ENCODE results near the gene OR2H2. TPM values are rescaled to one million over a fixed set of nuclear protein-coding genes. Genes with fewer than 3 reads are reported as not detected.
A peak's percentile ranks its signal among the peaks of the same experiment; 100 is the strongest.

Gene OR2H2
- total RNA-seq, 1 donor = not detected

DNA sequence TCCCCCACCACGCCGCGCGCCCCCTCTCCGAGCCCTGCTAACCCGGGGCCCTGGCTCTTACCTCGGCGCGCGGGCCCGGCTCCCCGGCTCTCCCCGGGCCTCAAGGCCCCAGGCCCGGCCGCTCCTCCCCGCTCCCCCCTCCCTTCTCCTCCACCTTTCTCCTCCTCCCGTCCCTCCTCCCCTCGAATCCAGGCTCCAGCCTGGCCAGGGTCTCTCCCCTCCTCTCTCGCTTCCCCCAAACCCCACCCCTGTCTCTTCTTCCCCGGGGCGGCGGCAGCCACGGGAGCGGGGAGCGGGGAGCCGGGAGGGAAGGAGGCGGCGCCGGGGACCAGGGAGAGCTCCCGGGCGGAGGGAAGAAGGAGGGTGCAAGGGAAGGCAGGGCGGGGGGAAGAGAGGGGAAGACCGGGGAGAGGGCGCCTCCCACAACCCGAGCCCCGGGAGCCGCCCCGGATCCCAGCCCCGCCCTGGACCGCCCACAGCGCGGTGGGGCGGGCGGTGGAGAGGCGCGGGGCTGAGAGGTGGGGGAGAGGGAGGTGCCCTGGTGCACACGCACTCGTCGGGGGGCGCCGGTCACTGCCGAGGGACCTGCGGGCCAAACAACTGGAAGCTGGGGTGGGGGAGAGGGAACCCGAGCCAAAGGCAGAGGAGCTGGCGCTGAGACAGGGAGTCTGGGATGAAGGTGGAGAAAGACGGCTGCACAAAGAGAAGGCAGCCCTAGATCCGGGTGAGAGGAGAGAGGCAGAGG, 48.0 kb downstream of the OR2H2 start, which contains the start of gene GABBR1:
GABBR1 (minus strand) TSS at position 395 of the 745 bp plus-strand sequence. CDS start 798 bp downstream, outside the sequence.
- peak within 1 kb of the TSS; percentile 78 for H3K4me3 ChIP-seq (ENCODE audit: low read depth, low read length)
- peak; percentile 79 for DNase-seq (ENCODE audit: low read depth)
- TF ChIP-seq, protein P1, sequence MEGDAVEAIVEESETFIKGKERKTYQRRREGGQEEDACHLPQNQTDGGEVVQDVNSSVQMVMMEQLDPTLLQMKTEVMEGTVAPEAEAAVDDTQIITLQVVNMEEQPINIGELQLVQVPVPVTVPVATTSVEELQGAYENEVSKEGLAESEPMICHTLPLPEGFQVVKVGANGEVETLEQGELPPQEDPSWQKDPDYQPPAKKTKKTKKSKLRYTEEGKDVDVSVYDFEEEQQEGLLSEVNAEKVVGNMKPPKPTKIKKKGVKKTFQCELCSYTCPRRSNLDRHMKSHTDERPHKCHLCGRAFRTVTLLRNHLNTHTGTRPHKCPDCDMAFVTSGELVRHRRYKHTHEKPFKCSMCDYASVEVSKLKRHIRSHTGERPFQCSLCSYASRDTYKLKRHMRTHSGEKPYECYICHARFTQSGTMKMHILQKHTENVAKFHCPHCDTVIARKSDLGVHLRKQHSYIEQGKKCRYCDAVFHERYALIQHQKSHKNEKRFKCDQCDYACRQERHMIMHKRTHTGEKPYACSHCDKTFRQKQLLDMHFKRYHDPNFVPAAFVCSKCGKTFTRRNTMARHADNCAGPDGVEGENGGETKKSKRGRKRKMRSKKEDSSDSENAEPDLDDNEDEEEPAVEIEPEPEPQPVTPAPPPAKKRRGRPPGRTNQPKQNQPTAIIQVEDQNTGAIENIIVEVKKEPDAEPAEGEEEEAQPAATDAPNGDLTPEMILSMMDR (IDR thresholded peaks at IDR 0.05; ENCODE audit: insufficient read depth, low read length) = no peak

DNA sequence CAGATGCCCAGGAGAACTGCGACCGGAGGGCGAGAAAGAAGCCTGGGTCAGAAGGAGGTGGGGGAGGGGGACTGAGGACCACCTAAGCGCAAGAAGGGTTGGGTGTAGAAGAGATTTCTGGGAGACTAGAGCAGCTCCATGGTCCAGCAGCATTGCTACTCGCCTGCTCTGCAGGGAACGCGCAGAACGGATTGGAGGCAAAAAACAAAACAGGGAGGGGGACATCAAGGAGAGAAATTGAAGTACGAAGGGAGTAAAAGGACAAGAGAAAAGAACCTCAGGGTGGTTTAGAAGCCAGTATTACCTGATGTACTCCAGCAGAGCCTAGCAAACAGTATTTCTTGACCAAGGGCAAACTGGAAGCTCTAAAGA, 48.6 kb downstream of the OR2H2 start:
- TF ChIP-seq, protein P1 (IDR thresholded peaks at IDR 0.05; ENCODE audit: insufficient read depth, low read length) = no peak
- H3K4me3 ChIP-seq (ENCODE audit: low read depth, low read length) = peak overlapping the region; percentile 78
- DNase-seq (ENCODE audit: low read depth) = no peak

DNA sequence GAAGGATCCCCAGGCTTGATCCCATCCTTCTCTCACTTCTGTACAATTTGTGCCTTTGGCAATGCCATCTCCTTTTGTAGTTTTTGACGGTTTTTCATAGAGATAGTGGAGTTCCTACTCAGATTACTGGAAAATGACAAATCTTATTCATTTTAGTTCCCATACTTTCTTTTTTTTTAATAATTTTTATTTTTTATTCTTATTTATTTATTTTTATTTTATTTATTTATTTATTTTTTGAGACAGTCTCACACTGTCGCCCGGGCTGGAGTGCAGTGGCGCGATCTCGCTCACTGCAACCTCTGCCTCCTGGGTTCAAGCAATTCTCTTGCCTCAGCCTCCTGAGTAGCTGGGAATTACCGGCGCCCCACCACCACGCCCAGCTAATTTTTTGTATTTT, 52.3 kb downstream of the OR2H2 start:
- DNase-seq (ENCODE audit: low read depth) = no peak
- no peak overlapping the region for H3K4me3 ChIP-seq (ENCODE audit: low read depth, low read length)
- TF ChIP-seq, protein P1 (IDR thresholded peaks at IDR 0.05; ENCODE audit: insufficient read depth, low read length) = no peak

Small RNAs within 50 kb of the gene (small RNA-seq; reads per million reads assigned to genes)
- gene SNORD32B = not detected
- not detected for gene SUMO2P1
- not detected for gene TMEM183AP1

Other genes starting within 250 kb of the OR2H2 start
- not detected in 2 replicates for gene OR5V1, start 216.3 kb upstream of the OR2H2 start, total RNA-seq (ENCODE audit: low replicate concordance)
- not detected in 2 replicates for gene OR12D3, start 209.8 kb upstream of the OR2H2 start, total RNA-seq (ENCODE audit: low replicate concordance)
- gene OR12D2, start 189.5 kb upstream of the OR2H2 start, total RNA-seq (ENCODE audit: low replicate concordance) = not detected in 2 replicates
- gene OR12D1, start 170.2 kb upstream of the OR2H2 start, total RNA-seq (ENCODE audit: low replicate concordance) = not detected in 2 replicates
- not detected in 2 replicates for gene OR10C1, start 145.8 kb upstream of the OR2H2 start, total RNA-seq (ENCODE audit: low replicate concordance)
- not detected in 2 replicates for gene OR11A1, start 128.1 kb upstream of the OR2H2 start, total RNA-seq (ENCODE audit: low replicate concordance)
- not detected in 2 replicates for gene OR2H1, start 128.0 kb upstream of the OR2H2 start, total RNA-seq (ENCODE audit: low replicate concordance)
- gene MAS1L, start 97.2 kb upstream of the OR2H2 start, total RNA-seq (ENCODE audit: low replicate concordance) = not detected in 2 replicates
- gene UBD, start 25.4 kb upstream of the OR2H2 start, total RNA-seq (ENCODE audit: low replicate concordance) = not detected in 2 replicates
- gene GABBR1, start 48.1 kb downstream of the OR2H2 start, total RNA-seq (ENCODE audit: low replicate concordance) = 11.7 and 19.2 TPM in 2 replicates
- gene MOG, start 72.0 kb downstream of the OR2H2 start, total RNA-seq (ENCODE audit: low replicate concordance) = not detected in 2 replicates
- 0.49 TPM in 1 of 2 replicates, not detected in the other for gene ZFP57, start 96.0 kb downstream of the OR2H2 start, total RNA-seq (ENCODE audit: low replicate concordance)
- gene HLA-F, start 138.3 kb downstream of the OR2H2 start, total RNA-seq (ENCODE audit: low replicate concordance) = 1.1 and 2.9 TPM in 2 replicates
- gene HLA-G, start 242.7 kb downstream of the OR2H2 start, total RNA-seq (ENCODE audit: low replicate concordance) = not detected in 2 replicates